Keratinocyte (primary cell): ENCODE measurements around the gene TCN2. TPM values are rescaled to one million over a fixed set of nuclear protein-coding genes. Genes with fewer than 3 reads are reported as not detected.

ENCODE experiments used
- DNase-seq: peaks from one replicate; pipeline ENCODE4 v3.0.0-alpha.2; 2011; ENCODE audit warnings: low read depth, missing footprints, low spot score
- FAIRE-seq: peaks from 2 replicates; lab custom pipeline; 2011; peaks lifted over from hg19 to GRCh38; lab: Jason Lieb, UNC
- H2AFZ ChIP-seq: 2 replicates; pipeline ENCODE4 v1.6.0; 2012; ENCODE audit warnings: low read length, control low read depth, inconsistent platforms; ENCODE audit not compliant: control insufficient read depth
- H3K27ac ChIP-seq: 2 replicates; pipeline ENCODE4 v1.5.1; 2011; ENCODE audit warnings: low read length; ENCODE audit not compliant: control insufficient read depth, insufficient read depth
- H3K27me3 ChIP-seq: 3 replicates; pipeline ENCODE4 v1.6.0; 2011; ENCODE audit warnings: low read length; ENCODE audit not compliant: control insufficient read depth, insufficient read depth; ENCODE audit errors: extremely low read depth
- H3K36me3 ChIP-seq, 2 experiments: 2 replicates in 1 of 2; 3 replicates in 1 of 2; pipeline ENCODE4 v1.5.1; 2011; ENCODE audit warnings: low read length in 2 of 2, mild to moderate bottlenecking in 1 of 2; ENCODE audit not compliant: control insufficient read depth in 2 of 2, insufficient read depth in 2 of 2; ENCODE audit errors: extremely low read depth in 1 of 2
- H3K4me1 ChIP-seq: 3 replicates; pipeline ENCODE4 v1.5.1; 2011; ENCODE audit warnings: low read length; ENCODE audit not compliant: control insufficient read depth, insufficient read depth; ENCODE audit errors: extremely low read depth
- H3K4me2 ChIP-seq: 3 replicates; pipeline ENCODE4 v1.6.0; 2011; ENCODE audit warnings: low read depth, low read length; ENCODE audit not compliant: control insufficient read depth, insufficient read depth; ENCODE audit errors: extremely low read depth
- H3K4me3 ChIP-seq, 3 experiments: fragments of 200-600 bp in 1 of 3; sonication (generic) in 1 of 3; 2 replicates in 2 of 3; 3 replicates in 1 of 3; pipeline ENCODE4 v1.5.1; 2011 to 2016; ENCODE audit warnings: low read length in 3 of 3, mild to moderate bottlenecking in 3 of 3, control low read depth in 2 of 3, inconsistent platforms in 1 of 3, low read depth in 1 of 3, mixed read lengths in 1 of 3, mixed run types in 1 of 3, moderate library complexity in 1 of 3; ENCODE audit not compliant: control insufficient read depth in 2 of 3, insufficient read depth in 2 of 3; ENCODE audit errors: extremely low read depth in 1 of 3
- H3K79me2 ChIP-seq: 2 replicates; pipeline ENCODE4 v1.6.0; 2012; ENCODE audit warnings: low read length; ENCODE audit not compliant: control insufficient read depth, insufficient read depth
- H3K9ac ChIP-seq: 3 replicates; pipeline ENCODE4 v1.6.0; 2011; ENCODE audit warnings: low read length; ENCODE audit not compliant: control insufficient read depth, insufficient read depth; ENCODE audit errors: extremely low read depth
- H3K9me1 ChIP-seq: 3 replicates; pipeline ENCODE4 v1.6.0; 2011; ENCODE audit warnings: low read length; ENCODE audit not compliant: control insufficient read depth, insufficient read depth; ENCODE audit errors: extremely low read depth
- H3K9me3 ChIP-seq: 2 replicates; pipeline ENCODE4 v1.5.1; 2012; ENCODE audit warnings: low read depth, low read length; ENCODE audit not compliant: control insufficient read depth
- H4K20me1 ChIP-seq: 3 replicates; pipeline ENCODE4 v1.6.0; 2011; ENCODE audit warnings: low read length; ENCODE audit not compliant: control insufficient read depth, insufficient read depth; ENCODE audit errors: extremely low read depth
- CTCF ChIP-seq, 3 experiments: IDR thresholded peaks in 1 of 3; conservative IDR thresholded peaks in 1 of 3; optimal IDR thresholded peaks in 1 of 3; 2 replicates in 2 of 3; 3 replicates in 1 of 3; pipeline versions ENCODE3 to v1.5.1; 2011; ENCODE audit warnings: low read length in 3 of 3, mild to moderate bottlenecking in 3 of 3, moderate library complexity in 2 of 3, control low read depth in 1 of 3, inconsistent platforms in 1 of 3; ENCODE audit not compliant: insufficient read depth in 2 of 3; ENCODE audit errors: extremely low read depth in 1 of 3
- EZH2 ChIP-seq: IDR thresholded peaks from one replicate; pipeline ENCODE4 v1.6.1; 2012; ENCODE audit warnings: inconsistent platforms, mild to moderate bottlenecking, low read length, moderate library complexity
- dilution Hi-C: fragments of 300-500 bp; cut with MboI; formaldehyde crosslinking; loops from one replicate; pipeline ENCODE4 v1.7.0; 2020; ENCODE audit warnings: low sequenced_read_pairs; ENCODE audit not compliant: extremely low pct_ligation_motif_present
- polyA plus RNA-seq, 5 experiments: library from polyadenylated mRNA; depleted of rRNA in 3 of 5; stranded (reverse) in 3 of 5; stranded (forward) in 1 of 5; unstranded in 1 of 5; fragments of >200 nt; gene quantifications; 1 replicate in 1 of 5; 2 replicates in 3 of 5; 3 replicates in 1 of 5; pipeline versions ENCODE4 v1.2.1 to v1.2.3, GENCODE V29; 2011 to 2012; ENCODE audit warnings: missing spikeins in 2 of 5, low read depth in 1 of 5, low replicate concordance in 1 of 5

The TCN2 gene
- polyA plus RNA-seq, 1 donor (not counting 4 experiments of a cell fraction or from before 2014, with no cell fraction given), result 0.88 TPM

GRCh38 chr22:30610299-30610698 lies 3.3 kb downstream of the TCN2 start:
- Histone ChIP-seq H3K4me1 (peaks cover 28% of the 10 kb centered on the region), H3K4me2 (no peak overlapping the region), H3K36me3 (no peaks in the 10 kb centered on the region), H3K79me2 (no peaks in the 10 kb centered on the region), H3K4me3 (no peak overlapping the region), H3K9me1 (no peaks in the 10 kb centered on the region), H2AFZ (no peak overlapping the region), H3K27me3 (no peaks in the 10 kb centered on the region), H3K9ac (no peak overlapping the region), H4K20me1 (no peaks in the 10 kb centered on the region), H3K9me3 (no peaks in the 10 kb centered on the region), H3K27ac (no peak overlapping the region)
- DNase-seq (no peak), FAIRE-seq (no peak)
- dilution Hi-C loops, result no loop called here
- TF ChIP-seq EZH2 (no peak), CTCF (optimal IDR thresholded peaks at IDR 0.05 in 1 of 3, IDR thresholded peaks at IDR 0.05 in 1 of 3, conservative IDR thresholded peaks at IDR 0.05 in 1 of 3; ENCODE audit: extremely low read depth in 1 of 3, insufficient read depth in 2 of 3, low read length in 3 of 3) (no peak)

DNA sequence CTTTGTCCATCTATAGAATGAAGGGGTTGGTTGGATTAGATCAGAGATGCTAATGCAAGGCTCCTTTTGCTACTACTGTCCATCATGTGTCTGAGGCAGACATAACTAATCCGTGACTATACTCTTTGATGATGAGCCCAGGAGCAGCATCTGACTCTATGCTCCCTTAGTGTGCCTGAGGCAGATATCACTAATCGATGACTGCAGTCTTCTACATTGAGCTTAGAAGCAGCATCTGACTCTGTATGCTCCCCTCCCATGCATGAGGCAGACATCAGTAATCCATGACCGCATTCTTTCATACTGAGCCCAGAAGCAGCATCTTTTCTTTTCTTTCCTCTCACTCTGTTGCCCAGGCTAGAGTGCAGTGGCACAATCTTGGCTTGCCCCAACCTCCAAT lies 4.2 kb downstream of the TCN2 start:
- no peaks in the 10 kb centered on the region for H3K9me1 ChIP-seq
- FAIRE-seq (no peak), DNase-seq (no peak)
- H3K9me3 ChIP-seq, result no peaks in the 10 kb centered on the region
- H4K20me1 ChIP-seq, result no peaks in the 10 kb centered on the region
- H3K36me3 ChIP-seq, result no peaks in the 10 kb centered on the region
- H3K4me3 ChIP-seq, result no peak overlapping the region
- no peak overlapping the region for H3K27ac ChIP-seq
- H3K9ac ChIP-seq, result no peak overlapping the region
- no peaks in the 10 kb centered on the region for H3K79me2 ChIP-seq
- H3K27me3 ChIP-seq, result no peaks in the 10 kb centered on the region
- H3K4me1 ChIP-seq, result peaks cover 21% of the 10 kb centered on the region
- no peak for TF ChIP-seq EZH2
- TF ChIP-seq CTCF (optimal IDR thresholded peaks at IDR 0.05 in 1 of 3, IDR thresholded peaks at IDR 0.05 in 1 of 3, conservative IDR thresholded peaks at IDR 0.05 in 1 of 3; ENCODE audit: extremely low read depth in 1 of 3, insufficient read depth in 2 of 3, low read length in 3 of 3), result no peak
- dilution Hi-C loops, result no loop called here
- H2AFZ ChIP-seq, result no peak overlapping the region
- H3K4me2 ChIP-seq, result no peak overlapping the region
